ENCODE data around the gene RNF123.
A peak's percentile ranks its signal among the peaks of the same experiment; 100 is the strongest.

The RNF123 gene

DNA sequence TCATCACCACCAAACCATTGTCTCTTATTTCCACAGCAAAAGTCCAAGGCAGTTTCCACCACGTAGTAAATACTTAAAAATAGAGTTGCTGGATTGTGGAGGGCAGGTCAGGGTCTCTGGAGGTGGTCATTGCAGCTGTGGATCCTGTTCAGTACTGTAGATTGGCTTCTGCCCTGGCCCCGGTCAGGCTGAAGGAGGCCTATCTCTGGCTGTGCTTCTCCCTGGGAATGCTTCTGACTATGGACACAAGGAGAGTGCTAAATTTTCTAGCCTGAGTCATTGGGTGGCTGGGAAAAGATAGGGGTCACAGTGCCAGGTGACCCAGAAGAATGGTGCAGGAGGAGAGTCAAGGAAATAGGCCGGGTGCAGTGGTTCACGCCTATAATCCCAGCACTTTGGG lies 60.7 kb downstream of the RNF123 start:
- no peak for DNase-seq (ENCODE audit: low spot score)

DNA sequence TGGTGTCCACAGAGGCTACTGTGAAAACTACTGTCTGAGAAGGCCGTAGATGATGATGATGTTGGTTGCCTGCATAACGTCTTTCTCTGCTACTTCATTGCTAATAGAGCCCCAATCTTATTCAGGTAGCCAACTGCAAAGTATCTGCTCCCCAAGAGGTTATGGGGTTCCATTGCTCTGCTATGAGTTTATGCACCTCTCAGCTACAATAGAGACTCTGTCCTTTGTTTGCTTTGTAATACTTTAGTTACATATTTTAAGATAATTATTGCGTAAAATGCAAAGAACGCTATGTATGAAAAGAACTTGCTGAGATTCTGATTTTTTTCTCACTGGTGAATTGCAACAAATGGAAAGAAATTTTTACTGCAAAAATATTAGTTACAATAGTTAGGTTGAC lies 62.1 kb downstream of the RNF123 start:
- no peak for DNase-seq (ENCODE audit: low spot score)

DNA sequence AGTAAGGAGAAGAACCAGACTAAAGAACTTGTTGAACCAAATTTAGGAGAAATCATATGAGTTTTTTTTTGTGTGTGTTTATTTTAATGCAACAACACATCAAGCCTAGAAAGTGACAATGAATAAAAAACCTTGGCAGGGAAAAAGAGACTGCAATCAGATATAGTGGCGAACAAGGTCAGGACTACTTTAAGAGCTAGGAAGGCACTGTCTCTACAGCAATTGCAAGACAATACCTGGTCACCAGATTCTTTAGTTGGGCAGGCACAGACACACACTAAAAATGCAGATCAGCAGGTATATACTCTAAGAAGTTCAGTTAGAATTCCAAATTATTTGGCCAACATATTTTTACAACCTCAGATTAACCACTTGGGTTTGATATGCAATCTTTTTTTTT lies 65.2 kb downstream of the RNF123 start:
- no peak for DNase-seq (ENCODE audit: low spot score)

DNA sequence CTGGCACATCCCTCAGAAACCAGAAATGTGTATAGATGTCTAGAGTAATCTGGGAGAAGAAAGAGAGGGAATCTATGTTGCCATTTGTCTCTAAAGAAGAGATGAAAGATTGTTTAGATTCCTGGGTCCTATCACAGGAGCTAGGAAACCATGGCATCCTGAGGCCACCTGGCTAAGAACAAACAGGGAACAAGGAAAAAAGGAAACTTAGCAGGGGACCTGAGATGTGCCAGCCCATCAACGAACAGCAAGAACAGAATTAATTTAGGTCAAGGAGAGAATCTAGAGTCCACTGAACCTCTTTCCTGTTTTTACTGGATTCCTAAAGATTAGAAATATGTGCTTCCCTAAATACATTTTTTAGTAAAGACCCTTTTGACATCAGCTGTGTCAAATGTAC lies 66.7 kb downstream of the RNF123 start:
- no peak for DNase-seq (ENCODE audit: low spot score)

DNA sequence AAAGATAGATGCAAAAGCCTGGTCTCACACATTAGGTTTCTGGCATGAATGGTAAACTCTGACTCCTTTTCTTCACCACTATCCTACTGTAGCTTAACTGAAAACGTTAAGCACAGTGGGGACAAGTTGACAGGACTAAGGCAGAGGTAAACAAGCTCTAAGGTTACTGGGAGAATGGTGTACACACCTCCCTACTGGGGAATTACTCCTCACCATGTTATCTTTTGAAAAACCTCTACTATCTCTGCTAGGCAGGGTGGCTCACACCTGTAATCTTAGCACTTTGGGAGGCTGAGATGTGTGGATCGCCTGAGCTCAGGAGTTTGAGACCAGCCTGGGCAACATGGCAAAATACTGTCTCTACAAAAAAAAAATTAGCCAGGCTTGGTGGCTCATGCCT lies 67.8 kb downstream of the RNF123 start:
- DNase-seq (ENCODE audit: low spot score): no peak

DNA sequence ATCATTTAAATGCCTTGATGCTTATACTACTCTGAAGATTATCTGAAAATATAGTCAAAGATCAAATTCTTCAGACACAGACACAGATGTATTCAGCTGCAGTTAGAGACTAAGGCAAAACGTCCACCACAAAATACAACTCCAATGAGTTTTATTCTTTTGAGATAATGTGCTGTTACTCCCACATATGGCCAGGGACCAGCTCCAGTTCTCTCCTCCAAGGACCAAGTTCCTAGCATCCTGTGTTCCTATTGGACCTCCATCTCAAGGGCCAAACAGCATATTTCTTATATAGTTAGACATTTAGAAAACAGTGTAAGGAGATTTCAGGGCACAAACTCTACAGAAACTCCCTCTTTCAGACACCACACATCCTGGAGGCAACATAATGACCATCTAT lies 69.9 kb downstream of the RNF123 start:
- no peak for DNase-seq (ENCODE audit: low spot score)

DNA sequence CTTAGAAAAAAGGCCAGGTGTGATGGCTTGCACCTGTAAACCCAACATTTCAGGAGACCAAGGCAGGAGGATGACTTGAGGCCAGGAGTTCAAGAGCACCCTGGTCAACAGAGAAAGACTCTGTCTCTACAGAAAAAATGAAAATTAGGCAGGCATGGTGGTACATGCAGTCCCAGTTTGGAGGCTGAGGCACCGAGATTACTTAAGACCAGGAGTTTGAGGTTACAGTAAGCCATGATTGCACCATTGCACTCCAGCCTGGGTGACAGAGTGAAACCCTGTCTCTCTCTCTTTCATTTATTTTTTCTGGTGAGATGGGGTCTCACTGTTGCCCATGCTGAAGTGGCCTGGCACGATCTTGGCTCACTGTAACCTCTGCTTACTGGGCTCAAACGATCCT lies 72.3 kb downstream of the RNF123 start:
- DNase-seq (ENCODE audit: low spot score): no peak

DNA sequence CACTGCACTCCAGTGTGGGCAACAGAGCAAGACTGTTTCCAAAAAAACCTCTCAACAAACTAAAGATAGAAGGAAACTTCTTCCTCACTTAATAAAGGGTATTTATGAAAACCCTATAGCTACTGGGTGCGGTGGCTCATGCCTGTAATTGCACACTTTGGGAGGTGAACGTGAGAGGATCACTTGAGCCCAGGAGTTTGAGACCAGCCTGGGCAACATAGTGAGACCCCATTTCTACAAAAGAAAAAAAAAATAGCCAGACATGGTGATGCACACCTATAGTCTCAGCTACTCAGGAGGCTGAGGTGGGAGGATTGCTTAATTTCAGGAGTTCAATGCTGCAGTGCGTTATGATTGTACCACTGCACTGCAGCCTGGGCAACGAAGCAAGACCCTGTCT lies 74.6 kb downstream of the RNF123 start:
- DNase-seq (ENCODE audit: low spot score): no peak

DNA sequence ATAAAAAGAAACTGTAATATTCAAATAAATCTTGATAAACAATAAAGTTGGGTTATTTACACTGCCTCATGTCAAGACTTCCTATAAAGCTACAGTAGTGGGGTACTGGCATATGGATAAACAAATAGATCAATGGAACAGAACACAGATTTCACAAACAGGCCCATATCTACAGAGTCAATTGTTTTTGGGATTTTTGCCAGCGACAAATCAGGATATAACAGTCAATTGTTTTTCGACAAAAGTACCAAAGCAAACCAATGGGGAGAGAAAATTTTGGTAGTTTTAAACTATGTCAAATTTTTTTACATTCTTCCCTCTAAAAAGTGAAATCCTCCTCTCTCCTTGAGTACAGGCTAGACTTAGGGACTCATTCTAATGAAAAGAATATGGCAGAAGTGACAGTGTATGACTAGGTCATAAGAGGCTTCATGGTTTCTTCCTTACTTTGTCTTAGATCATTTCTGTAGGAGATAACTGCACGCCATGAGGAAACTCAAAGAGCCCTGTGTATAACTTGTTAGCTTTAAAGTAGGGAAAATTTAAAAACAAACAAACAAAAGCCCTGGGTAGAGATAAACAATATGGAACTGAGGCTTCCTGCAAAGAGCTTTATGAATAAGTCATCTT lies 80.0 kb downstream of the RNF123 start:
- DNase-seq (ENCODE audit: low spot score): peak; percentile 51

DNA sequence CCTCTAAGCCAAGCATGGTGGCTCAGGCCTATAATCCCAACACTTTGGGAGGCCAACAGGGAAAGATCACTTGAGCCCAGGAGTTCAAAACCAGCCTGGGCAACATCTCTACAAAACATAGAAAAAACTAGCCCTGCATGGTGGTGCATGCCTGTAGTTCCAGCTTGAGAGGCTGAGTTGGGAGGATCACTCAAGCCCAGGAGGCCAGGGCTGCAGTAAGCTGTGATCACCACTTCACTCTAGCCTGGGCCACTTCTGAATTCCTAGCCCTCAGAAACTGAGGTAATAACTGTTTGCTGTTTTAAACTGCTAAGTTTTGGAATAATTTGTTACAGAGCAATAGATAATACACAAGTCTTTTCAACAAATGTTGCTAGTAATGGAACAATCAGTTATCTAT lies 80.6 kb downstream of the RNF123 start:
- DNase-seq (ENCODE audit: low spot score): no peak
